HepG2 (cell line): ENCODE results near the gene RXFP2. TPM values are rescaled to one million over a fixed set of nuclear protein-coding genes. Genes with fewer than 3 reads are reported as not detected.

Experiments
- ATAC-seq: fragments of 200-7000 bp; cut with Tn5 transposase; 3 replicates; pipeline ENCODE4 v1.9.1; 2020; ENCODE audit warnings: mild to moderate bottlenecking, moderate library complexity
- BruUV-seq: library from RNA; stranded (reverse); fragments of 400-500 nt; replicated peaks from 2 replicates; lab custom pipeline; 2021; lab: Mats Ljungman, UMichigan
- CTCF ChIA-PET: fragments of 300-600 bp; formaldehyde crosslinking; extraction: SDS; loops from one replicate; lab custom pipeline; 2021; ENCODE audit warnings: low total read pairs, inconsistent platforms, low intra/inter-chr PET ratio; lab: Yijun Ruan, JAX
- POLR2A ChIA-PET: fragments of 350-600 bp; sonication (Branson Sonifier 250); formaldehyde crosslinking; loops from one replicate; lab custom pipeline; 2020; ENCODE audit warnings: antibody characterized with exemption, inconsistent platforms; lab: Yijun Ruan, JAX
- DNase-seq: peaks from one replicate; pipeline ENCODE4 v3.0.0-alpha.2; 2015; ENCODE audit warnings: low spot score
- FAIRE-seq: peaks from 3 replicates; lab custom pipeline; 2011; peaks lifted over from hg19 to GRCh38; lab: Jason Lieb, UNC
- H2AFZ ChIP-seq: one replicate; pipeline ENCODE4 v1.6.1; 2011; ENCODE audit warnings: low read length, inconsistent platforms
- H3K27ac ChIP-seq: fragments of 300-600 bp; 3 replicates; pipeline ENCODE4 v1.8.0; 2011; ENCODE audit warnings: mixed run types, mild to moderate bottlenecking, mixed read lengths, low read length, inconsistent platforms; ENCODE audit not compliant: insufficient read depth; ENCODE audit errors: extremely low read length
- H3K27me3 ChIP-seq, 2 experiments: fragments of 200-600 bp in 1 of 2; 2 replicates in 1 of 2; 3 replicates in 1 of 2; pipeline versions ENCODE4 v1.6.0 to v1.8.0; 2011; ENCODE audit warnings: low read length in 2 of 2, mild to moderate bottlenecking in 2 of 2, moderate library complexity in 2 of 2, inconsistent platforms in 1 of 2; ENCODE audit not compliant: insufficient read depth in 2 of 2, control insufficient read depth in 1 of 2
- H3K36me3 ChIP-seq, 2 experiments: fragments of 200-600 bp in 1 of 2; replicated peaks in 1 of 2; 2 replicates in 1 of 2; 3 replicates in 1 of 2; pipeline versions ENCODE4 v1.5.1 to v1.8.0; 2011; ENCODE audit warnings: low read length in 2 of 2, inconsistent platforms in 1 of 2; ENCODE audit not compliant: insufficient read depth in 2 of 2, control insufficient read depth in 1 of 2
- H3K4me1 ChIP-seq: 2 replicates; pipeline ENCODE4 v1.5.1; 2012; ENCODE audit warnings: low read length, inconsistent platforms; ENCODE audit not compliant: insufficient read depth
- H3K4me2 ChIP-seq: 2 replicates; pipeline ENCODE4 v1.6.0; 2011; ENCODE audit warnings: low read depth, low read length, inconsistent platforms
- H3K4me3 ChIP-seq, 3 experiments: fragments of 200-600 bp in 1 of 3; sonication (generic), shearing (Covaris generic) in 1 of 3; replicated peaks in 1 of 3; 2 replicates each; pipeline ENCODE4 v1.5.1; 2011 to 2016; ENCODE audit warnings: low read length in 3 of 3, inconsistent platforms in 2 of 3, low read depth in 2 of 3, mild to moderate bottlenecking in 2 of 3, control low read depth in 1 of 3, mixed read lengths in 1 of 3; ENCODE audit not compliant: insufficient read depth in 1 of 3
- H3K79me2 ChIP-seq: one replicate; pipeline ENCODE4 v1.6.1; 2011; ENCODE audit warnings: low read length, inconsistent platforms; ENCODE audit not compliant: insufficient read depth
- H3K9ac ChIP-seq: 2 replicates; pipeline ENCODE4 v1.6.0; 2011; ENCODE audit warnings: mild to moderate bottlenecking, low read depth, low read length, inconsistent platforms; ENCODE audit not compliant: insufficient read depth
- H3K9me3 ChIP-seq: 2 replicates; pipeline ENCODE4 v1.5.1; 2012; ENCODE audit warnings: mild to moderate bottlenecking, low read length
- H4K20me1 ChIP-seq: 2 replicates; pipeline ENCODE4 v1.6.0; 2011; ENCODE audit warnings: inconsistent platforms, mild to moderate bottlenecking, low read length, moderate library complexity; ENCODE audit not compliant: insufficient read depth
- AFF4 ChIP-seq: sonication (generic); formaldehyde crosslinking; IDR thresholded peaks from 2 replicates; pipeline ENCODE4 v1.4.0; 2020; ENCODE audit warnings: missing genetic modification reagents
- BRF2 ChIP-seq: sonication (generic); formaldehyde crosslinking; IDR thresholded peaks from 2 replicates; pipeline ENCODE4 v1.8.1; 2022; ENCODE audit warnings: mild to moderate bottlenecking, missing genetic modification reagents
- ELF3 ChIP-seq: IDR thresholded peaks from 2 replicates; pipeline ENCODE4 v1.6.1; 2016; ENCODE audit warnings: missing genetic modification reagents, missing compliant biosample characterization
- KDM4B ChIP-seq: sonication (generic); formaldehyde crosslinking; IDR thresholded peaks from 2 replicates; pipeline ENCODE4 v1.4.0; 2020; ENCODE audit warnings: missing genetic modification reagents
- MLX ChIP-seq: IDR thresholded peaks from 2 replicates; pipeline ENCODE4 v1.6.1; 2016
- SAP130 ChIP-seq: IDR thresholded peaks from 2 replicates; pipeline ENCODE4 v1.6.1; 2016; ENCODE audit warnings: low read depth
- ZBED4 ChIP-seq: sonication (generic); formaldehyde crosslinking; IDR thresholded peaks from 2 replicates; pipeline ENCODE4 v1.4.0; 2020; ENCODE audit warnings: missing genetic modification reagents, borderline replicate concordance
- ZBTB8A ChIP-seq: sonication (generic); formaldehyde crosslinking; IDR thresholded peaks from 2 replicates; pipeline ENCODE4 v1.4.0; 2020; ENCODE audit warnings: mild to moderate bottlenecking, low read depth, missing genetic modification reagents, borderline replicate concordance
- ZNF512B ChIP-seq: sonication (generic); formaldehyde crosslinking; IDR thresholded peaks from 2 replicates; pipeline ENCODE4 v1.5.1; 2020; ENCODE audit warnings: missing genetic modification reagents, mild to moderate bottlenecking, borderline replicate concordance
- ZNF557 ChIP-seq: sonication (generic); formaldehyde crosslinking; IDR thresholded peaks from 2 replicates; pipeline ENCODE4 v1.4.0; 2020; ENCODE audit warnings: missing genetic modification reagents
- ZNF768 ChIP-seq: sonication (generic); formaldehyde crosslinking; IDR thresholded peaks from 2 replicates; pipeline ENCODE4 v1.4.0; 2020; ENCODE audit warnings: missing genetic modification reagents
- ZSCAN31 ChIP-seq: sonication (generic); formaldehyde crosslinking; IDR thresholded peaks from 2 replicates; pipeline ENCODE4 v1.5.0; 2020; ENCODE audit warnings: low read depth, mild to moderate bottlenecking, missing genetic modification reagents
- WGBS: methylation state at CpG from one replicate; pipeline ENCODE4 v1.1.6; 2017; ENCODE audit warnings: low lambda C conversion rate; 5-methylcytosine and 5-hydroxymethylcytosine counted together
- in situ Hi-C: cut with HindIII; loops from 2 replicates; pipeline ENCODE4 v1.10.0; 2017; ENCODE audit warnings: low pct_unique_long_range_greater_than_20kb; ENCODE audit not compliant: extremely low pct_ligation_motif_present
- intact Hi-C: fragments of 100-400 bp; cut with micrococcal nuclease; formaldehyde crosslinking; loops from one replicate; pipeline ENCODE4 v1.10.0; 2022; ENCODE audit not compliant: unreplicated experiment
- polyA plus RNA-seq, 8 experiments: library from polyadenylated mRNA; depleted of rRNA in 3 of 8; stranded (reverse) in 7 of 8; unstranded in 1 of 8; fragments of >200 nt; fragmentation: Illumina TruSeq in 4 of 8; extraction: Trizol in 4 of 8; gene quantifications; 2 replicates each; pipeline versions ENCODE4 v1.2.1 to v1.2.3, GENCODE V29; 2011 to 2016; ENCODE audit warnings: low read depth in 4 of 8, missing spikeins in 1 of 8, mixed read lengths in 1 of 8; ENCODE audit not compliant: insufficient read depth in 1 of 8
- total RNA-seq, 5 experiments: library from RNA; depleted of rRNA; stranded (reverse); fragments of >200 nt; fragmentation: Illumina TruSeq; extraction: Trizol; gene quantifications; 2 replicates each; pipeline ENCODE4 v1.2.3, GENCODE V29; 2016; ENCODE audit warnings: low read depth in 1 of 5

The RXFP2 gene
- total and polyA plus RNA-seq, 2 of the 13 experiments (the other 11 are each of a cell fraction or from before 2014, with no cell fraction given), result not detected

- TF ChIP-seq KDM4B (CRISPR knock-in tag) (no peak), ZSCAN31 (no peak), ZBED4 (CRISPR knock-in tag) (no peak), ZNF557 (CRISPR knock-in tag) (no peak), ZBTB8A (no peak), ZNF768 (CRISPR knock-in tag) (no peak)
Measured at GRCh38 chr13:31793246-31793645, 53.9 kb downstream of the RXFP2 start (continued).

DNA sequence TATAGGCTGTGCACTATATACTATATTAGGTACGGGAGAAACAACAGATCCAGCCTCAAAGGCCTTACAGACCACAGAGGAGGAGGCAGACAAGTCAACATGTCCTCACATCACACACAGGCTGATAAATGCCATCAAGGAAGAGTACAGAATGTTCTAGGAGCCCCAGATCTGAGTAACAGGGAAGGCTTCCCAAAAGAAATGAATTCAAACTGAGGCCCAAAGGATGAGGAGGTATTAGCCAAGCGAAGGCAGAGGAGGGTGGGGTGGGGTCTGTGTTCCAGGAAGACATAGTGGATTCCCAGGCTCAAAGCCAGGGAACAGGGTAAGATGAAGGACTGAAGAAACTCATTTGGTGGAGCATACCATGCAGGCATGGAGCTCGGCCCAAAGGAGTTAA lies 55.1 kb downstream of the RXFP2 start:
- H4K20me1 ChIP-seq, result no peaks in the 10 kb centered on the region
- H3K9me3 ChIP-seq, result no peaks in the 10 kb centered on the region
- no peak overlapping the region for H3K27ac ChIP-seq
- no peak for DNase-seq
- ChIA-PET CTCF (no interaction called here), POLR2A (no interaction called here)
- BruUV-seq, result no TSS peak
- no peaks in the 10 kb centered on the region for H3K36me3 ChIP-seq
- no peak for FAIRE-seq
- no peak overlapping the region for H2AFZ ChIP-seq
- in situ Hi-C loops (no loop called here), intact Hi-C loops (no loop called here)
- no peak overlapping the region for H3K4me2 ChIP-seq
- no peak for ATAC-seq
- 13% methylated on average over 3 of the region's 3 CpGs for WGBS
- no peak overlapping the region for H3K4me3 ChIP-seq
- no peaks in the 10 kb centered on the region for H3K79me2 ChIP-seq
- H3K27me3 ChIP-seq, result peaks cover 0 to 2% of the 10 kb centered on the region in 2 experiments; a peak in 1 of 5 replicates
- H3K4me1 ChIP-seq, result no peaks in the 10 kb centered on the region
- no peak overlapping the region for H3K9ac ChIP-seq
- TF ChIP-seq MLX (no peak), SAP130 (CRISPR knock-in tag) (no peak), BRF2 (CRISPR knock-in tag) (no peak), ELF3 (no peak), ZNF512B (CRISPR knock-in tag) (no peak), AFF4 (CRISPR knock-in tag) (no peak)
